IPS-15b (cell line): ENCODE results near the gene ZFYVE1.

ENCODE experiments used
- H3K27me3 ChIP-seq: one replicate; pipeline ENCODE4 v1.6.1; 2013; ENCODE audit warnings: low read length; ENCODE audit not compliant: control insufficient read depth, insufficient read depth
- H3K36me3 ChIP-seq: one replicate; pipeline ENCODE4 v1.6.1; 2013; ENCODE audit warnings: low read length; ENCODE audit not compliant: control insufficient read depth, insufficient read depth
- H3K4me1 ChIP-seq: one replicate; pipeline ENCODE4 v1.6.1; 2013; ENCODE audit warnings: mild to moderate bottlenecking, low read length; ENCODE audit not compliant: control insufficient read depth, insufficient read depth
- H3K4me3 ChIP-seq: one replicate; pipeline ENCODE4 v1.5.1; 2013; ENCODE audit warnings: low read depth, low read length
- H3K9ac ChIP-seq: one replicate; pipeline ENCODE4 v1.6.1; 2013; ENCODE audit warnings: low read depth, mild to moderate bottlenecking, low read length
- H3K9me3 ChIP-seq: one replicate; pipeline ENCODE4 v1.6.1; 2013; ENCODE audit warnings: mild to moderate bottlenecking, low read length; ENCODE audit not compliant: control insufficient read depth, insufficient read depth

Gene ZFYVE1

GRCh38 chr14:72952171-72952570 lies 74.7 kb downstream of the ZFYVE1 start:
- H3K4me1 ChIP-seq, result no peaks in the 10 kb centered on the region

GRCh38 chr14:72948481-72949138 lies 78.3 kb downstream of the ZFYVE1 start:
- H3K9me3 ChIP-seq, result no peaks in the 10 kb centered on the region
- H3K4me3 ChIP-seq, result no peak overlapping the region
- no peaks in the 10 kb centered on the region for H3K27me3 ChIP-seq
- H3K4me1 ChIP-seq, result no peaks in the 10 kb centered on the region
- H3K36me3 ChIP-seq, result peaks cover 25% of the 10 kb centered on the region
- no peak overlapping the region for H3K9ac ChIP-seq

More at GRCh38 chr14:72952171-72952570, 74.7 kb downstream of the ZFYVE1 start:
- Histone ChIP-seq H3K9me3 (no peaks in the 10 kb centered on the region), H3K4me3 (no peak overlapping the region), H3K9ac (no peak overlapping the region), H3K27me3 (no peaks in the 10 kb centered on the region), H3K36me3 (peaks cover 34% of the 10 kb centered on the region)

- Histone ChIP-seq H3K4me3 (no peak overlapping the region), H3K4me1 (no peaks in the 10 kb centered on the region), H3K9me3 (no peaks in the 10 kb centered on the region), H3K27me3 (no peaks in the 10 kb centered on the region), H3K36me3 (peaks cover 36% of the 10 kb centered on the region), H3K9ac (no peak overlapping the region)
These were observed 79.3 kb downstream of the ZFYVE1 start for GRCh38 chr14:72947366-72948160.

- Histone ChIP-seq H3K4me1 (no peaks in the 10 kb centered on the region), H3K4me3 (no peak overlapping the region)
These were observed 80.4 kb downstream of the ZFYVE1 start for GRCh38 chr14:72946491-72946890.

GRCh38 chr14:72945356-72946027 lies 81.4 kb downstream of the ZFYVE1 start:
- Histone ChIP-seq H3K27me3 (no peaks in the 10 kb centered on the region), H3K4me1 (no peaks in the 10 kb centered on the region), H3K36me3 (peaks cover 44% of the 10 kb centered on the region)

More at GRCh38 chr14:72946491-72946890, 80.4 kb downstream of the ZFYVE1 start:
- H3K9me3 ChIP-seq, result no peaks in the 10 kb centered on the region
- H3K9ac ChIP-seq, result no peak overlapping the region
- H3K36me3 ChIP-seq, result peaks cover 39% of the 10 kb centered on the region
- no peaks in the 10 kb centered on the region for H3K27me3 ChIP-seq

GRCh38 chr14:72943876-72944430 lies 83.0 kb downstream of the ZFYVE1 start:
- H3K9me3 ChIP-seq, result no peaks in the 10 kb centered on the region
- H3K36me3 ChIP-seq, result peaks cover 55% of the 10 kb centered on the region
- no peak overlapping the region for H3K4me3 ChIP-seq
- H3K27me3 ChIP-seq, result no peaks in the 10 kb centered on the region
- H3K9ac ChIP-seq, result no peak overlapping the region
- no peaks in the 10 kb centered on the region for H3K4me1 ChIP-seq

More at GRCh38 chr14:72945356-72946027, 81.4 kb downstream of the ZFYVE1 start:
- Histone ChIP-seq H3K4me3 (no peak overlapping the region), H3K9ac (no peak overlapping the region), H3K9me3 (no peaks in the 10 kb centered on the region)

- H3K4me1 ChIP-seq, result no peaks in the 10 kb centered on the region
- peaks cover 61% of the 10 kb centered on the region for H3K36me3 ChIP-seq
- H3K9ac ChIP-seq, result no peak overlapping the region
- H3K4me3 ChIP-seq, result no peak overlapping the region
- no peaks in the 10 kb centered on the region for H3K27me3 ChIP-seq
- no peaks in the 10 kb centered on the region for H3K9me3 ChIP-seq
These were observed 84.0 kb downstream of the ZFYVE1 start for GRCh38 chr14:72942934-72943333.

GRCh38 chr14:72941286-72941985 lies 85.5 kb downstream of the ZFYVE1 start:
- Histone ChIP-seq H3K9ac (no peak overlapping the region), H3K4me1 (no peaks in the 10 kb centered on the region), H3K36me3 (peaks cover 48% of the 10 kb centered on the region)

GRCh38 chr14:72939630-72940029 lies 87.3 kb downstream of the ZFYVE1 start:
- H3K4me3 ChIP-seq, result no peak overlapping the region
- H3K36me3 ChIP-seq, result peaks cover 48% of the 10 kb centered on the region
- H3K9ac ChIP-seq, result no peak overlapping the region
- no peaks in the 10 kb centered on the region for H3K27me3 ChIP-seq
- peaks cover under 1% of the 10 kb centered on the region for H3K4me1 ChIP-seq
- no peaks in the 10 kb centered on the region for H3K9me3 ChIP-seq

More at GRCh38 chr14:72941286-72941985, 85.5 kb downstream of the ZFYVE1 start:
- no peaks in the 10 kb centered on the region for H3K9me3 ChIP-seq
- no peaks in the 10 kb centered on the region for H3K27me3 ChIP-seq
- no peak overlapping the region for H3K4me3 ChIP-seq

- H3K9me3 ChIP-seq, result no peaks in the 10 kb centered on the region
- H3K27me3 ChIP-seq, result no peaks in the 10 kb centered on the region
- H3K4me3 ChIP-seq, result no peak overlapping the region
- peaks cover 1% of the 10 kb centered on the region for H3K36me3 ChIP-seq
- peaks cover 16% of the 10 kb centered on the region for H3K4me1 ChIP-seq
- no peak overlapping the region for H3K9ac ChIP-seq
These were observed 94.0 kb downstream of the ZFYVE1 start for GRCh38 chr14:72932893-72933292.
